Lower lobe of right lung (tissue), 2 donors: ENCODE measurements around the gene SYNDIG1. TPM values are rescaled to one million over a fixed set of nuclear protein-coding genes. Genes with fewer than 3 reads are reported as not detected.

Source experiments
- ATAC-seq, 2 donors: fragments of 200-7000 bp; cut with Tn5 transposase; one replicate each; pipeline ENCODE4 v1.9.1; 2020 to 2022; ENCODE audit warnings: mild to moderate bottlenecking in 2 of 2, moderate library complexity in 2 of 2
- DNase-seq: peaks from one replicate; pipeline ENCODE4 v3.0.0-alpha.2; 2020
- H3K27ac ChIP-seq: fragments of 200-600 bp; one replicate; pipeline ENCODE4 v1.8.0; 2022
- H3K27me3 ChIP-seq: fragments of 200-600 bp; one replicate; pipeline ENCODE4 v1.8.0; 2022; ENCODE audit warnings: low read depth
- H3K36me3 ChIP-seq: fragments of 200-600 bp; one replicate; pipeline ENCODE4 v1.8.0; 2022; ENCODE audit warnings: mild to moderate bottlenecking
- H3K4me1 ChIP-seq: fragments of 200-600 bp; one replicate; pipeline ENCODE4 v1.8.0; 2022
- H3K4me3 ChIP-seq: fragments of 200-600 bp; one replicate; pipeline ENCODE4 v1.8.0; 2022; ENCODE audit warnings: mild to moderate bottlenecking
- H3K9me3 ChIP-seq: fragments of 200-600 bp; one replicate; pipeline ENCODE4 v1.8.0; 2022
- CTCF ChIP-seq: fragments of 200-600 bp; IDR thresholded peaks from one replicate; pipeline ENCODE4 v1.8.0; 2022; ENCODE audit warnings: antibody characterized with exemption, mild to moderate bottlenecking
- intact Hi-C: fragments of 100-400 bp; cut with DNase I; formaldehyde crosslinking; loops from one replicate; pipeline ENCODE4 v1.11.0; 2022
- total RNA-seq: library from RNA; stranded (reverse); fragmentation: NEBNext Ultra II Directional; extraction: Animal tissue kit (Norgen Biotek cat#: 25700); gene quantifications from one replicate; pipeline ENCODE4 v1.2.1, GENCODE V29; 2021
- donor health status: DM: no; HTN: yes; CAD: no; lungs with severe emphysema.

The SYNDIG1 gene
- total RNA-seq, 1 donor from 2014 or later = 0.15 TPM

DNA sequence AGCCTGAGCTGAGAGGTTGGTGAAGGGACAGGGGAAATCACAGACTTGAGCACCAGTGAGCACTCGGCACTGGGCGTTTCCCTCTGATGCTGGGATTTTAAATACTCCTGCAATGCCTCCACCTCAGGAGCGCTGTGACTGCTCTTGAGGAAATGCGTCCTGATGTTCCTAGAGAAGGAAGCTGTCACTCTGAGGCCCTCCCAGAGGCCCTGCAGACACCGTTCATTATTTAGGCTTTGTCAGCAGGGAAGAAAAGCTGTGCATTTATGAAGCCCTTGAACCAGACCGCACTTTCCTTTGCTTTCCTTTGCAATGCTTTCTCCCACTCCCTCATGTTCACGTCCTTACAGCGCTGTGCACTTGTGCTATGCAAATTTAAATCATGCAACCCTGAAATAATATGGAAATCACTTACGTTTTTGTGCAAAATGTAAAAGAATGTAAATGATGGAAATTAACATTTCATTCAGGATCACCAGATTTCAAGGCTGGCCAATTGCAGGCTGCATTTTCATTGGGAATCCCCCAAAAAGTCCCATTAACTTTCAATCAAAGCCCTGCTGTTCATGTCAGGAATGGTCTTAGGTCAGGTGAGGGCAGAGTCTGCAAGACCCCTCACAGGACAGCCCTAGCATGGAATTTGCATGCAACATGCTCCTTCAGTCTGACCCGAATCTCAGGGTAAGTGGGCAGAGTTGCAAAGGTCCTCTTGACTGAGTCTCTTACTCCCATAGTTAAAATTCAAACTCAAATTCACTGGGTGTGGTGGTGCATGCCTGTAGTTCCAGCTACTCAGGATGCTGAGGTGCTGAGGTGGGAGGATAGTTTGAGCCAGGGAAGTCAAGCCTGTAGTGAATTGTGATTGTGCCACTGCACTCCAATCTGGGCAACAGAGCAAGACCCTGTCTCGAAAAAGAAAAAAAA lies 45.8 kb upstream of the SYNDIG1 start:
- TF ChIP-seq CTCF = no peak
- ATAC-seq = no peak
- no peak for DNase-seq
- Histone ChIP-seq H3K4me1 (no peaks in the 10 kb centered on the region), H3K4me3 (no peak overlapping the region), H3K27ac (no peak overlapping the region), H3K27me3 (peaks cover 4% of the 10 kb centered on the region), H3K9me3 (no peaks in the 10 kb centered on the region), H3K36me3 (no peaks in the 10 kb centered on the region)
- intact Hi-C loops = no loop called here

DNA sequence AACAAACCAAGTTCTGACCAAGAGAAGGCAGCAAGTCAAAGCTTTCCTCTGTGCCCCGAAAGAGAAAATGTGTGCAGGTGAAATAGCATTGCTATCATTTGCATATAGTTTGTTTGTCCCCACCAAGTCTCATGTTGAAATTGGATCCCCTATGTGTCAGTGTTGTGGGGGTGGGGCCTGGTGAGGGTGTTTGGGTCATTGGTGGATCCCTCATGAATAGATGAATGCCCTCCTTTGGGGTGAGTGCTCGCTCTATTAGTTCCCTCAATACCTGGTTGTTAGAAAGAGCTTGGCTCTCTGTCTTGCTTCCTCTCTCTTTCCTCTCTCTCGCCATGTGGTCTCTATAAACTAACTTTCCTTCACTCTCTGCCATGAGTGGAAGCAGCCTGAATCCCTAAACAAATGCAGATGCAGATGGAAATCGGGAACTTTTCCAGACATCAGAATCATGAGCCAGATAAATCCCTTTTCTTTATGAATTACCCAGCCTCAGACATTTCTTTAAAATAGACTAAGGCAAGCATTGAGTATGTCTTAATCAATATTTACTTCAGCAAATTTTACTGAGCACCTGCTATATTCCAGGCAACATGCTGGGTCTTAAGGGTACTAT lies 43.8 kb upstream of the SYNDIG1 start:
- Histone ChIP-seq H3K4me3 (no peak overlapping the region), H3K9me3 (no peaks in the 10 kb centered on the region), H3K4me1 (no peaks in the 10 kb centered on the region), H3K27ac (no peak overlapping the region), H3K36me3 (no peaks in the 10 kb centered on the region), H3K27me3 (peaks cover 4% of the 10 kb centered on the region)
- no peak for TF ChIP-seq CTCF
- intact Hi-C loops = no loop called here
- ATAC-seq (no peak), DNase-seq (no peak)

DNA sequence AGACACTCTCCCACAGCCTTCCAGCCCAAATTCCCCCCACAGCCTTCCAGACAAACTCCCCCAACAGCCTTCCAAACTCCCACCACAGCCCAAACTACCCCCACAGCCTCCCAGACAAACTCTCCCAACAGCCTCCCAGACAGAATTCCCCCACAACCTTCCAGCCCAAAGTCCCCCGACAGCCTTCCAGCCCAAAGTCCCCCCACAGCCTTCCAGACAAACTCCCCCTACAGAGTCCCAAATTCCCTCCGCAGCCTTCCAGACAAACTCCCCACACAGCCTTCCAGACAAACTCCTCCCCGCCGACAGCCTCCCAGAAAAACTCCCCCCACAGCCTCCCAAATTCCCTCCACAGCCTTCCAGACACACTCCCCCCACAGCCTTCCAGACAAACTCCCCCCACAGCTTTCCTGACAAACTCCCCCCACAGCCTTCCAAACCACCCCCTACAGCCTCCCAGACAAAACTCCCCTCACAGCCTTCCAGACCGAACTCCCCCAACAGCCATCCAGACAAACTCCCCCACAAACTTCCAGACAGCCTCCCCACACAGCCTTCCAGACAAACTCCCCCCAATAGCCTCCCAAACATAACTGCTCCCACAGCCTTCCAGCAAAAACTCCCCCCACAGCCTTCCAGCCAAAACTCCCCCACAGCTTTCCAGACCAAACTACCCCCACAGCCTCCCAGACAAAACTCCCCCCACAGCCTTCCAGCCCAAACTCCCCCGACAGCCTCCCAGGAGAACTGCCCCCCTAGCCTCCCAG lies 38.0 kb upstream of the SYNDIG1 start:
- H3K27me3 ChIP-seq = no peaks in the 10 kb centered on the region
- no peak overlapping the region for H3K4me3 ChIP-seq
- H3K36me3 ChIP-seq = no peaks in the 10 kb centered on the region
- no peak overlapping the region for H3K27ac ChIP-seq
- no peak for TF ChIP-seq CTCF
- DNase-seq (no peak), ATAC-seq (no peak)
- intact Hi-C loops = no loop called here
- H3K4me1 ChIP-seq = no peaks in the 10 kb centered on the region
- no peaks in the 10 kb centered on the region for H3K9me3 ChIP-seq

- DNase-seq (no peak), ATAC-seq (no peak)
- no peak overlapping the region for H3K27ac ChIP-seq
- H3K4me1 ChIP-seq = no peaks in the 10 kb centered on the region
- intact Hi-C loops = no loop called here
- H3K9me3 ChIP-seq = no peaks in the 10 kb centered on the region
- no peaks in the 10 kb centered on the region for H3K36me3 ChIP-seq
- TF ChIP-seq CTCF = no peak
- peaks cover 2% of the 10 kb centered on the region for H3K27me3 ChIP-seq
- no peak overlapping the region for H3K4me3 ChIP-seq
These were observed 37.4 kb upstream of the SYNDIG1 start for GRCh38 chr20:24432046-24432442.

GRCh38 chr20:24436160-24436559 lies 33.3 kb upstream of the SYNDIG1 start:
- TF ChIP-seq CTCF = no peak
- no peak overlapping the region for H3K4me3 ChIP-seq
- no peak overlapping the region for H3K27ac ChIP-seq

More at GRCh38 chr20:24436160-24436559, 33.3 kb upstream of the SYNDIG1 start:
- H3K27me3 ChIP-seq = peaks cover 14% of the 10 kb centered on the region
- ATAC-seq = no peak
- H3K4me1 ChIP-seq = no peaks in the 10 kb centered on the region
- intact Hi-C loops = no loop called here
- H3K36me3 ChIP-seq = no peaks in the 10 kb centered on the region
- DNase-seq = no peak
- H3K9me3 ChIP-seq = no peaks in the 10 kb centered on the region
